ENCODE data around the gene KCTD14.

KCTD14 gene

DNA sequence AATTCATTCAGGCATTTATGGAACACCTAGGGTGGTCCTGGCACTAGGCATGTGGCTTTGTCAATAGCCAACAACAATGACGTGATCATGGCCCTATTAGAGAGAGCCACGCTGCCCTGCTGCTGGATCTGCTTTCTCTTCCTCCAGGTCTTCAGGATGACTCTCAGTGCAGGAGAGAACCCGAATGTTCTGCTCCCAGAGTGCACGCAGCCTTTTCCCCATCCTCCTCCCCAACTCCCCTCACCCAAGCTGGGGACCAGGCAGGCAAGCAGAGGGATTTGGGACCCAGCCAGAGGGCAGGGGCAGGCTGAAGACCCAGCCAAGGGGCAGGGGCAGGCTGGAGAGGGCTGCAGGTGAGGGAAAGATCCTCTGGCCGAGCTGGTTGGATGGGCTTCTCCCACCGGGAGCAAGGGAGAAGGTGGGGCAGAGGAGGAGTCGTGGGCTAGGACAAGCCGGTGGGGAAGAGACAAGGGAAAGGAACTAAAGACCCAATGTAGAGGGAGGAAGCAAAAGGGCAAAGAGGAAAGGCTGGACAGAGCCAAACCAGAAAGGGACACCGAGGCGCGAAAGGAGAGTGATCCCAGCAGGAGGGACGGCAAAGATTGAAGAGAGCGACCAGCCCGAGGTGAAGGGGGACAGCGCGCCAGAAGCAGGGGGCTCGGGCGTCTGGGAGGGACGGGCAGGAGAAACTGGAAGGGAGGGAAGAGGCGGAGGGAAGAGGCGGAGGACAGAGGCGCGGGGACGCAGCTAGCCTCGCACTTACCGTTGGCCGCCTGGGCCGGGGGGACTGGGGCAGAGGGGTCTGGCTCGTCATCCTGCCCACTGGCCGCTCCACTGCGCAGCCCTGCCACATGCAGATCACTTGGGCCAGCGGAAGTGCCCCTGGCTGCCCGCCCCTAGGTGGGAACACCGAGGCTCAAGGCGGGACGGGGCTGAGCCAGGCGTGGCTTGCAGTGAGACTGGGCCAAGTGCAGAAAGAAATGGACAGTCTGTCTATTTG lies at the start of gene KCTD14:
KCTD14 (minus strand) TSS at position 880 of the 1,000 bp plus-strand sequence; CDS start at position 853, 27 bp downstream.
- no peak for TF ChIP-seq GATA3 (IDR thresholded peaks at IDR 0.05; ENCODE audit: low read depth, low read length)
- no peak for TF ChIP-seq GATA2 (IDR thresholded peaks at IDR 0.05; ENCODE audit: low read depth, low read length)

- TF ChIP-seq GATA3 (IDR thresholded peaks at IDR 0.05; ENCODE audit: low read depth, low read length) = no peak
- no peak for TF ChIP-seq GATA2 (IDR thresholded peaks at IDR 0.05; ENCODE audit: low read depth, low read length)
Observed at GRCh38 chr11:78072455-78072854, 49.4 kb upstream of the KCTD14 start.

GRCh38 chr11:78071717-78072116 lies 48.6 kb upstream of the KCTD14 start:
- TF ChIP-seq GATA2 (IDR thresholded peaks at IDR 0.05; ENCODE audit: low read depth, low read length) (no peak), GATA3 (IDR thresholded peaks at IDR 0.05; ENCODE audit: low read depth, low read length) (no peak)

DNA sequence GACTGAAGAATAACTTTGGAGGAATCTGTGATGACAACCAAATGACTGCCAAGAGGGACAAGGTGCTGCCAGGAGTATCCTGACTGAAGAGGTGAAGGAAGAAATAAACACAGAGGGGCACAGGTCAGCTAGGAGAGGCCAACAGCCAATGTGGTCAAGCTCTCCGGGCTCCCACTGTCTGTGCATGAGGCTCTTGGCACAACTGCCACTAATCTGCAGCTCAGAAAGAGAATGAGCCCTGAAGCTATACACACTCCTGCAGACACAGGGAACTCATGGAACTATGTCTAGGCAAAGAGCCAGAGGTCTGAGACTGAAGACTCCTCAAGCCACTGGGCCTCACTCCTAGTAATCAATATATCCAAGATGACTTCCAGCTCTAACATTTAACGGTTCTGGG lies 47.5 kb upstream of the KCTD14 start:
- no peak for TF ChIP-seq GATA3 (IDR thresholded peaks at IDR 0.05; ENCODE audit: low read depth, low read length)

- no peak for TF ChIP-seq GATA3 (IDR thresholded peaks at IDR 0.05; ENCODE audit: low read depth, low read length)
- no peak for TF ChIP-seq GATA2 (IDR thresholded peaks at IDR 0.05; ENCODE audit: low read depth, low read length)
Observed at GRCh38 chr11:78069465-78069864, 46.4 kb upstream of the KCTD14 start.

GRCh38 chr11:78067704-78068103 lies 44.6 kb upstream of the KCTD14 start:
- TF ChIP-seq GATA2 (IDR thresholded peaks at IDR 0.05; ENCODE audit: low read depth, low read length) (no peak), GATA3 (IDR thresholded peaks at IDR 0.05; ENCODE audit: low read depth, low read length) (no peak)

GRCh38 chr11:78066471-78066870 lies 43.4 kb upstream of the KCTD14 start:
- TF ChIP-seq GATA2 (IDR thresholded peaks at IDR 0.05; ENCODE audit: low read depth, low read length) (no peak), GATA3 (IDR thresholded peaks at IDR 0.05; ENCODE audit: low read depth, low read length) (no peak)

- TF ChIP-seq GATA3 (IDR thresholded peaks at IDR 0.05; ENCODE audit: low read depth, low read length) = no peak
- no peak for TF ChIP-seq GATA2 (IDR thresholded peaks at IDR 0.05; ENCODE audit: low read depth, low read length)
Observed at GRCh38 chr11:78065203-78065602, 42.1 kb upstream of the KCTD14 start.

GRCh38 chr11:78063440-78064181 lies 40.5 kb upstream of the KCTD14 start, which contains the start of gene THRSP:
THRSP (plus strand) TSS chr11:78063861; CDS start chr11:78063882, 21 bp downstream.
- TF ChIP-seq GATA3 (IDR thresholded peaks at IDR 0.05; ENCODE audit: low read depth, low read length) (no peak), GATA2 (IDR thresholded peaks at IDR 0.05; ENCODE audit: low read depth, low read length) (no peak)

GRCh38 chr11:78062671-78063070 lies 39.6 kb upstream of the KCTD14 start:
- TF ChIP-seq GATA3 (IDR thresholded peaks at IDR 0.05; ENCODE audit: low read depth, low read length) = no peak
- no peak for TF ChIP-seq GATA2 (IDR thresholded peaks at IDR 0.05; ENCODE audit: low read depth, low read length)

DNA sequence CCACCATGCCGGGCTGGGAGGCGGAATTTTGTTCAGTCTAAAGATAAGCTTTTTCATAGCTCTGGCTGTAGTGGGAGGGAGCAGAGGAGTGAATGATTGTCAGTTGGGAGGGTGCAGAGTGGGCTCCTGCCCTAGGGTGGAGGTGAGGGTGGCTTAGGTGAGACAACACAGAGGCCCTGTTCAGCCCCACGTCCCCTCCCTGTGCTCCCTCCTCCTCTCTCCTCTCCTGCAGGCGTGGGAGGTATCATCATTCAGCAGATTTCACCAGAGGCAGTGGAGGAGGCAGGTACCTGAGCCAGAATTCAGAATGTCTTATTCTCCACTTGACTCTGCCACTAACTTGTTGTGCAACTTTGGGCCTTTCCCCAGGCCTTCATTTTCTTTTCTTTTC lies 38.8 kb upstream of the KCTD14 start:
- TF ChIP-seq GATA3 (IDR thresholded peaks at IDR 0.05; ENCODE audit: low read depth, low read length) (no peak), GATA2 (IDR thresholded peaks at IDR 0.05; ENCODE audit: low read depth, low read length) (no peak)

DNA sequence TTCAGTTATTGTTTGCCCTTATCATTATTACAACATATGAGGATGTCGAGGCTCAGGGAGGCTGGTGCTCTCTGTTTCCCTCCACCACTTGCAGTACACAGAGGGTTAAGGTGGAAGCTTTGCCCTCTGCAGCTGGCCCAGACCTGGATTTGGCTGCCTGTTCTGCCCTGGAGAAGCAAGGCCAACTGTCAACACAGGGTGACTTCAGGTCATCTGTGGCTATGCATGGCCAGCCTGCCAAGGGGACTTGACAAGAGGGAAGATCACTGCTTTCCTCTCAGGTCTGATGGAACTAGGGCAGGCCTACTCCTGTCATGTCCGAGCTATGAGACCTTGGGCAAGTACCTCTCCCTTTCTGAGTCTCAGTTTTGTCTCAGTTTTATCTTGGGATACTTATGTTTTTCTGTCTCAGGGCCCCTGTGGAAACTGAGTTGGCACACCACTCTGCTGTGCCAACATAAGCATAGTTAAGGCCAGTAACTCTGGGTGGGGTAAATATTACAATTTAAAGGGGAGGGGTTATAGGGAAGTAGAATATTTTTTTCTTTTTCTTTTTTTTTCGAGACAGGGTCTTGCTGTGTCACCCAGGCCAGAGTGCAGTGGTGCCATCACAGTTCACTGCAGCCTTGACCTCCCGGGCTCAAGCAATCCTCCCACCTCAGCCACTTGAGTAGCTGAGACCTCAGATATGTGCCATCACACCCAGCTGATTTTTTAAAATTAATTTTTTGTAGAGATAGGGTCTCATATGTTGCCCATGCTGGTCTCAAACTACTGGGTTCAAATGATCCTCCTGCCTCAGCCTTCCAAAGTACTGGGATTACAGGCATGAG lies 38.2 kb upstream of the KCTD14 start:
- no peak for TF ChIP-seq GATA3 (IDR thresholded peaks at IDR 0.05; ENCODE audit: low read depth, low read length)
- TF ChIP-seq GATA2 (IDR thresholded peaks at IDR 0.05; ENCODE audit: low read depth, low read length) = no peak

- TF ChIP-seq GATA2 (IDR thresholded peaks at IDR 0.05; ENCODE audit: low read depth, low read length) = no peak
Observed at GRCh38 chr11:78060533-78060932, 37.5 kb upstream of the KCTD14 start.

All from SH-SY5Y (cell line).